ENCODE results near the gene APOD.
"Not testable (repeated sequence)": the region's sequence is repeated elsewhere in the genome, so short reads cannot be mapped to it uniquely, and the experiment has no call there.

DNA sequence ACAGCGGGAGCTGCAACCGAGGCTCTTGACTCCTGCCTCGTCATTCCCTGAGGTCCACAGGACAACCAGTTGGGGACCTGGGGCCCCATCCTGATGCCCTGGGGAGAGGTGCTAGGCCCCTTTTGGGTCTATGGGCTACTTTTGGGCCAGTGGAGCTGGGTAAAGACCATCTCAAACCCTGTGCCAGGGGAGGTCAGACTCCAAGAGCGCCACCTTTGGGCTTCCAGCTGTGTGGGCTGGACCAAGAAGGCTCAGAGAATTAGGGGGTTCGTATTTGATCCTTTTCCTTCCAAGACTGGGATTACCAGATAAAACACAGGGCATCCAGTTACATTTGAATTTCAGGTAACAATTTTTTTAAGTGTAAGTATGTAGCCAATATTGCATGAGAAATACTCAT lies 33.4 kb upstream of the APOD start:
- TF ChIP-seq, protein P1, sequence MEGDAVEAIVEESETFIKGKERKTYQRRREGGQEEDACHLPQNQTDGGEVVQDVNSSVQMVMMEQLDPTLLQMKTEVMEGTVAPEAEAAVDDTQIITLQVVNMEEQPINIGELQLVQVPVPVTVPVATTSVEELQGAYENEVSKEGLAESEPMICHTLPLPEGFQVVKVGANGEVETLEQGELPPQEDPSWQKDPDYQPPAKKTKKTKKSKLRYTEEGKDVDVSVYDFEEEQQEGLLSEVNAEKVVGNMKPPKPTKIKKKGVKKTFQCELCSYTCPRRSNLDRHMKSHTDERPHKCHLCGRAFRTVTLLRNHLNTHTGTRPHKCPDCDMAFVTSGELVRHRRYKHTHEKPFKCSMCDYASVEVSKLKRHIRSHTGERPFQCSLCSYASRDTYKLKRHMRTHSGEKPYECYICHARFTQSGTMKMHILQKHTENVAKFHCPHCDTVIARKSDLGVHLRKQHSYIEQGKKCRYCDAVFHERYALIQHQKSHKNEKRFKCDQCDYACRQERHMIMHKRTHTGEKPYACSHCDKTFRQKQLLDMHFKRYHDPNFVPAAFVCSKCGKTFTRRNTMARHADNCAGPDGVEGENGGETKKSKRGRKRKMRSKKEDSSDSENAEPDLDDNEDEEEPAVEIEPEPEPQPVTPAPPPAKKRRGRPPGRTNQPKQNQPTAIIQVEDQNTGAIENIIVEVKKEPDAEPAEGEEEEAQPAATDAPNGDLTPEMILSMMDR (conservative IDR thresholded peaks at IDR 0.05), result not testable (repeated sequence)
- TF ChIP-seq EZH2 (IDR thresholded peaks at IDR 0.05; ENCODE audit: low read depth), result not testable (repeated sequence)

All from PC-9 (cell line).